Measurements from ENCODE around the gene ATXN10.

Gene ATXN10

GRCh38 chr22:45845076-45845487 lies 173.4 kb downstream of the ATXN10 start:
- peaks cover 2 to 5% of the 10 kb centered on the region in 2 experiments for H3K36me3 ChIP-seq (ENCODE audit: control insufficient read depth in 1 of 2, insufficient read depth in 2 of 2, low read length in 2 of 2)
- H3K18ac ChIP-seq (ENCODE audit: low read length) = no peak overlapping the region
- H3K9me3 ChIP-seq (ENCODE audit: insufficient read depth, low read depth, low read length) = no peaks in the 10 kb centered on the region
- H3K4ac ChIP-seq (ENCODE audit: low read depth, low read length) = no peak overlapping the region
- H2BK120ac ChIP-seq (ENCODE audit: insufficient read depth, low read length, poor library complexity) = no peak overlapping the region
- no peak overlapping the region for H4K8ac ChIP-seq (ENCODE audit: low read depth, low read length)
- no peaks in the 10 kb centered on the region for H3K4me1 ChIP-seq (ENCODE audit: control insufficient read depth in 1 of 2, insufficient read depth in 2 of 2, low read length in 2 of 2)
- H3K14ac ChIP-seq (ENCODE audit: low read length) = no peak overlapping the region
- no peak overlapping the region for H4K91ac ChIP-seq (ENCODE audit: low read depth, low read length)
- H3K27ac ChIP-seq (ENCODE audit: low read depth, low read length) = no peak overlapping the region
- H4K12ac ChIP-seq (ENCODE audit: low read depth, low read length) = no peak overlapping the region
- H3K4me3 ChIP-seq (ENCODE audit: low read depth, low read length) = no peak overlapping the region
- H3K23ac ChIP-seq (ENCODE audit: low read length) = no peak overlapping the region
- H2AK5ac ChIP-seq (ENCODE audit: low read length) = no peak overlapping the region
- no peaks in the 10 kb centered on the region for H3K27me3 ChIP-seq (ENCODE audit: insufficient read depth, low read length)
- no peak for DNase-seq
- no peaks in the 10 kb centered on the region for H3K79me1 ChIP-seq (ENCODE audit: low read length)
- H2BK5ac ChIP-seq (ENCODE audit: low read depth, low read length, poor library complexity) = no peak overlapping the region
- H2AFZ ChIP-seq (ENCODE audit: insufficient read depth, low read length, poor library complexity) = no peak overlapping the region
- H3K4me2 ChIP-seq (ENCODE audit: low read length) = no peak overlapping the region
- no CpG with 5 or more reads among the region's 5 CpGs for WGBS (ENCODE audit: extremely low coverage, insufficient coverage, insufficient read length)
- H2BK12ac ChIP-seq (ENCODE audit: low read length) = no peak overlapping the region
- H3K79me2 ChIP-seq (ENCODE audit: control insufficient read depth, insufficient read depth, low read length, poor library complexity) = no peaks in the 10 kb centered on the region
- H3K9ac ChIP-seq (ENCODE audit: low read length) = no peak overlapping the region

GRCh38 chr22:45846952-45847351 lies 175.3 kb downstream of the ATXN10 start:
- no peaks in the 10 kb centered on the region for H3K9me3 ChIP-seq (ENCODE audit: insufficient read depth, low read depth, low read length)
- no peaks in the 10 kb centered on the region for H3K79me2 ChIP-seq (ENCODE audit: control insufficient read depth, insufficient read depth, low read length, poor library complexity)
- H2BK5ac ChIP-seq (ENCODE audit: low read depth, low read length, poor library complexity) = no peak overlapping the region
- H3K9ac ChIP-seq (ENCODE audit: low read length) = no peak overlapping the region
- H3K18ac ChIP-seq (ENCODE audit: low read length) = no peak overlapping the region
- H3K4me1 ChIP-seq (ENCODE audit: control insufficient read depth in 1 of 2, insufficient read depth in 2 of 2, low read length in 2 of 2) = no peaks in the 10 kb centered on the region
- no peak overlapping the region for H2BK12ac ChIP-seq (ENCODE audit: low read length)
- H4K12ac ChIP-seq (ENCODE audit: low read depth, low read length) = no peak overlapping the region
- H3K36me3 ChIP-seq (ENCODE audit: control insufficient read depth in 1 of 2, insufficient read depth in 2 of 2, low read length in 2 of 2) = peaks cover 3 to 13% of the 10 kb centered on the region in 2 experiments
- no peak overlapping the region for H3K4ac ChIP-seq (ENCODE audit: low read depth, low read length)
- H3K14ac ChIP-seq (ENCODE audit: low read length) = no peak overlapping the region
- WGBS (ENCODE audit: extremely low coverage, insufficient coverage, insufficient read length) = no CpG with 5 or more reads among the region's 3 CpGs
- H3K4me3 ChIP-seq (ENCODE audit: low read depth, low read length) = no peak overlapping the region
- no peak overlapping the region for H3K23ac ChIP-seq (ENCODE audit: low read length)
- no peak overlapping the region for H4K91ac ChIP-seq (ENCODE audit: low read depth, low read length)
- no peak overlapping the region for H2BK120ac ChIP-seq (ENCODE audit: insufficient read depth, low read length, poor library complexity)
- H3K27ac ChIP-seq (ENCODE audit: low read depth, low read length) = no peak overlapping the region
- H4K8ac ChIP-seq (ENCODE audit: low read depth, low read length) = no peak overlapping the region
- H3K4me2 ChIP-seq (ENCODE audit: low read length) = no peak overlapping the region
- H3K79me1 ChIP-seq (ENCODE audit: low read length) = no peaks in the 10 kb centered on the region
- no peak for DNase-seq
- no peaks in the 10 kb centered on the region for H3K27me3 ChIP-seq (ENCODE audit: insufficient read depth, low read length)
- no peak overlapping the region for H2AFZ ChIP-seq (ENCODE audit: insufficient read depth, low read length, poor library complexity)
- no peak overlapping the region for H2AK5ac ChIP-seq (ENCODE audit: low read length)

GRCh38 chr22:45848904-45849303 lies 177.3 kb downstream of the ATXN10 start:
- no peak overlapping the region for H3K23ac ChIP-seq (ENCODE audit: low read length)

GRCh38 chr22:45852826-45853225 lies 181.2 kb downstream of the ATXN10 start:
- H3K79me1 ChIP-seq (ENCODE audit: low read length) = no peaks in the 10 kb centered on the region
- no peak overlapping the region for H3K27ac ChIP-seq (ENCODE audit: low read depth, low read length)
- no peaks in the 10 kb centered on the region for H3K4me1 ChIP-seq (ENCODE audit: control insufficient read depth in 1 of 2, insufficient read depth in 2 of 2, low read length in 2 of 2)
- H3K4me2 ChIP-seq (ENCODE audit: low read length) = no peak overlapping the region
- H3K23ac ChIP-seq (ENCODE audit: low read length) = no peak overlapping the region
- H3K4me3 ChIP-seq (ENCODE audit: low read depth, low read length) = no peak overlapping the region
- no peak overlapping the region for H4K12ac ChIP-seq (ENCODE audit: low read depth, low read length)
- H2BK120ac ChIP-seq (ENCODE audit: insufficient read depth, low read length, poor library complexity) = no peak overlapping the region
- peaks cover 12 to 29% of the 10 kb centered on the region in 2 experiments for H3K36me3 ChIP-seq (ENCODE audit: control insufficient read depth in 1 of 2, insufficient read depth in 2 of 2, low read length in 2 of 2)
- DNase-seq = no peak
- H3K14ac ChIP-seq (ENCODE audit: low read length) = no peak overlapping the region
- no peak overlapping the region for H2BK12ac ChIP-seq (ENCODE audit: low read length)
- no peak overlapping the region for H2AFZ ChIP-seq (ENCODE audit: insufficient read depth, low read length, poor library complexity)
- H3K9ac ChIP-seq (ENCODE audit: low read length) = no peak overlapping the region
- WGBS (ENCODE audit: extremely low coverage, insufficient coverage, insufficient read length) = no CpG with 5 or more reads among the region's 2 CpGs
- no peak overlapping the region for H3K18ac ChIP-seq (ENCODE audit: low read length)
- H3K27me3 ChIP-seq (ENCODE audit: insufficient read depth, low read length) = no peaks in the 10 kb centered on the region
- peaks cover 2% of the 10 kb centered on the region for H3K9me3 ChIP-seq (ENCODE audit: insufficient read depth, low read depth, low read length)
- no peaks in the 10 kb centered on the region for H3K79me2 ChIP-seq (ENCODE audit: control insufficient read depth, insufficient read depth, low read length, poor library complexity)
- H4K8ac ChIP-seq (ENCODE audit: low read depth, low read length) = no peak overlapping the region
- H2BK5ac ChIP-seq (ENCODE audit: low read depth, low read length, poor library complexity) = no peak overlapping the region
- H3K4ac ChIP-seq (ENCODE audit: low read depth, low read length) = no peak overlapping the region
- no peak overlapping the region for H2AK5ac ChIP-seq (ENCODE audit: low read length)
- no peak overlapping the region for H4K91ac ChIP-seq (ENCODE audit: low read depth, low read length)

More at GRCh38 chr22:45848904-45849303, 177.3 kb downstream of the ATXN10 start:
- H4K8ac ChIP-seq (ENCODE audit: low read depth, low read length) = no peak overlapping the region
- no peaks in the 10 kb centered on the region for H3K79me1 ChIP-seq (ENCODE audit: low read length)
- H3K4ac ChIP-seq (ENCODE audit: low read depth, low read length) = no peak overlapping the region
- H4K91ac ChIP-seq (ENCODE audit: low read depth, low read length) = no peak overlapping the region
- no peak overlapping the region for H2BK120ac ChIP-seq (ENCODE audit: insufficient read depth, low read length, poor library complexity)
- no peak overlapping the region for H2BK5ac ChIP-seq (ENCODE audit: low read depth, low read length, poor library complexity)
- H3K9ac ChIP-seq (ENCODE audit: low read length) = no peak overlapping the region
- H3K27me3 ChIP-seq (ENCODE audit: insufficient read depth, low read length) = no peaks in the 10 kb centered on the region
- no peak overlapping the region for H3K27ac ChIP-seq (ENCODE audit: low read depth, low read length)
- no peak overlapping the region for H3K4me2 ChIP-seq (ENCODE audit: low read length)
- no peak overlapping the region for H2AFZ ChIP-seq (ENCODE audit: insufficient read depth, low read length, poor library complexity)
- H4K12ac ChIP-seq (ENCODE audit: low read depth, low read length) = no peak overlapping the region
- 100% methylated on average over 1 of the region's 2 CpGs for WGBS (ENCODE audit: extremely low coverage, insufficient coverage, insufficient read length)
- H3K4me1 ChIP-seq (ENCODE audit: control insufficient read depth in 1 of 2, insufficient read depth in 2 of 2, low read length in 2 of 2) = no peaks in the 10 kb centered on the region
- no peak overlapping the region for H3K14ac ChIP-seq (ENCODE audit: low read length)
- no peak overlapping the region for H3K4me3 ChIP-seq (ENCODE audit: low read depth, low read length)
- no peak overlapping the region for H2BK12ac ChIP-seq (ENCODE audit: low read length)
- H3K36me3 ChIP-seq (ENCODE audit: control insufficient read depth in 1 of 2, insufficient read depth in 2 of 2, low read length in 2 of 2) = peaks cover 5 to 16% of the 10 kb centered on the region in 2 experiments
- DNase-seq = no peak
- no peak overlapping the region for H2AK5ac ChIP-seq (ENCODE audit: low read length)
- H3K79me2 ChIP-seq (ENCODE audit: control insufficient read depth, insufficient read depth, low read length, poor library complexity) = no peaks in the 10 kb centered on the region
- no peak overlapping the region for H3K18ac ChIP-seq (ENCODE audit: low read length)
- H3K9me3 ChIP-seq (ENCODE audit: insufficient read depth, low read depth, low read length) = peaks cover 2% of the 10 kb centered on the region

Data from trophoblast cell (in vitro differentiated cells and primary cell).